GM19452 (cell line): ENCODE data around the gene RIGI.
"Not testable (repeated sequence)": the region's sequence is repeated elsewhere in the genome, so short reads cannot be mapped to it uniquely, and the experiment has no call there.

Experiments
- ATAC-seq: cut with Tn5 transposase; IDR thresholded peaks from one replicate; pipeline ENCODE4 v1.9.1; 2021; ENCODE audit not compliant: unreplicated experiment

RIGI gene

DNA sequence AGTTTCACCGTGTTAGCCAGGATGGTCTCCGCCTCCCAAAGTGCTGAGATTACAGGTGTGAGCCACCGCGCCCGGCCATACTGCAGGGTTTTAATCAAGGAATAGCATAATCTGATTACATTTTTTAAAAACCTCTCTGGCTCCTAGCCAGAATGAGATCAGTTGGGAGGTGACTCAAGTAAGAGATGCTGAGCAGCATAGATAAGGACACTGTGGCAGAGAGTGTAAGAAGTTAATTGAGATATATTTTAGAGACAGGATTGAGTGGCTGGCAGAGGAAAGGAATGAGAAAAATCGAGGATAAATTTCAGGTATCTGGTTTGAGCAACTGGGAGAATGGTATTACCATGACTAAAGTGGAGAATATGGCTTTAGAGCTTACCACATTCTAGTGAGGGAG, 7.3 kb upstream of the RIGI start:
- no peak for ATAC-seq

DNA sequence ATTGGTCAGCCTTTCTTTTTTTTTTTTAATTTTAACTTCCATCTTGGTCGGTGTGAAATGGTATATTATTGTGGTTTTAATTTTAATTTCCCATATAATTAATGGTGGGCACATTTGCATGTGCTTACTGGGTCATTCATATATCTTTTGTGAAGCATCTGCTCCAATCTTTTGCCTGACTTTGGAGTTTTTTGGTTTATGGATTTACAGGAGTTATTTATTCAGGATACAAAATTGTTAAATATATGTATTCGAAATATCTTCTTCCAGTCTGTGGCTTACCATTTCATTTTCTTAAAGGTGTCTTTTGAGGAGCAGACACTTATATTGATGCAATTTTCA, 682 bp upstream of the RIGI start:
- no peak for ATAC-seq

DNA sequence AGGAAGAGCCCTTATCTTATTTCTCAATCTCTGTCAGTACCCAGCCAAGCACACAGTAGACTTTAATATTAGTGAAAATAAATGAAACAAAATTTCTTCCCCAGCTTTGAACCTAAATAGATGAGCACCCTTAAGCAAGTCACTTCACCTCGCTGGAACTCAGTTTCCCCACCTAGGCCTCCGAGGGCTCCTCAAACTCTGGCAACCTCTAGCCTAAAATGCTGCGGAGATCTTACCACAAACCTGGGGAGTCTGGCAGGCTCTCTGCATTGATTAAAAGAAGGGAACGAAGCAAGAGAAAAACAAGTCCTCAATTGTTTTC, 326 bp downstream of the RIGI start:
- ATAC-seq: no peak

DNA sequence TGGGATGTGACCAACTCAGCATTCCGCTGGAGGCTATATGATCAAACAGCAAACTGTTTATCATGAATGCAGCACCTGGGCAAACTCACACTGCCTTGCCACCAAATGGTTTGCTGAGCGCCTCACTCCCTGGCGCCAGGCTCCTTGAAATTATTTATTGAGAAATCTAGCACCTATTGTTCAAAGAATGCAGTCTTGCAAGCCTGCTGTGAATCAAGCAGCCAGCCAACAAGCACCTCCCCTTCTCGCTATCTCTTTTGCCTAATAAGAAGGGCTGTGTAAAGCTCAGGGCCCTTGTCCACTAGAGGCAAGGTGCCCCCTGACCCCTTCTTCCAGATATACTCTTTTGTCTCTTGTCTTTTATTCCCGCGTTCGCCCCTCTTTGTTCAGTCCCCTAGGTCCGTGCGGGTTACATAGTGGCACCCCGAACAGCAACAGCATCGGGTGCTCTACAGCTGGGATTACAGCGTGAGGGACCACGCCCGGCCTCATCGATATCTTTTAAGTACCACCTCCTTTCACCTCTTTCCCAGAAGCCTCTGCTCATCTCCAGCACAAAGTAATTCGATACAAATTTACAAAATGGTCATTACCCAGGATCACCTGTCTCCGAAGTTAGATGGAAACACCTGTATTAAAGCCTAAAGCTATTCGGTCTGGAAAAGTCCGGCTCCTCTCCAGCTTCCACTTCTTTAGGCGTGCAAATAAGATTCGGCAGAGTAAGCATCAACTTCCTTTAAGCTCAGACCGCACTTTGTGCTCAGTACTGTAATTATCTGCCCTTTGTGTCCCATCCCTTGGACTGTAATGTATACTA, 896 bp downstream of the RIGI start:
- peak; percentile 43 for ATAC-seq

DNA sequence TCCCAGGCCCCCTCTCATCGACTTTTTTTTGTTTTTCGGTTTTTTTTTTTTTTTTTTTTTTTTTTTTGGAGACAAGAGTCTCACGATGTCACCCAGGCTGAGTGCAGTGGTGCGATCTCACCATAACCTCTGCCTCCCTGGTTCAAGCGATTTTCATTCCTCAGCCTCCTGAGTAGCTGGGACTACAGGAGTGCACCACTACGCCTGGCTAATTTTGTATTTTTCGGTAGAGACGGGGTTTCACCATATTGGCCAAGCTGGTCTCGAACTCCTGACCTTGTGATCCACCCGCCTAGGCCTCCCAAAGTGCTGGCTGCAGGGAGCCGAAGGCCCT, 1.5 kb downstream of the RIGI start:
- ATAC-seq: not testable (repeated sequence)

DNA sequence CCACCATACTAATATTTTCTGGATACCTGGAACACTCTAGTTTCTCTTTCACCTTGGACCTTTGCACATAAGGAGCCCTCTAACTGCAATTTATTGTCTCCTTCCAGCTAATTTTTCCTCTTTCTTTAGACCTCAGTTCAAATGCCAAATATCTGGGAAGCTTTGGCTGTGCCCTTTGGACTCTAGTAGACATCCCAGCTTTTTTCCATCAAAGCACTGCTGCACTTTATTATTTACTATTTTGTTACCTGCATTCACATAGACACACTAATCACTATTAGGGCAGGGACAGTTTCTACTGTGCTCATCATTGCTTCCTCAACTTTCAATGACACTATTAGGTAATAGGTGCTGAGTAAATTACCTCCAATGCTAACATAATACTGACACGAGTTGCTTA, 2.1 kb downstream of the RIGI start:
- no peak for ATAC-seq

DNA sequence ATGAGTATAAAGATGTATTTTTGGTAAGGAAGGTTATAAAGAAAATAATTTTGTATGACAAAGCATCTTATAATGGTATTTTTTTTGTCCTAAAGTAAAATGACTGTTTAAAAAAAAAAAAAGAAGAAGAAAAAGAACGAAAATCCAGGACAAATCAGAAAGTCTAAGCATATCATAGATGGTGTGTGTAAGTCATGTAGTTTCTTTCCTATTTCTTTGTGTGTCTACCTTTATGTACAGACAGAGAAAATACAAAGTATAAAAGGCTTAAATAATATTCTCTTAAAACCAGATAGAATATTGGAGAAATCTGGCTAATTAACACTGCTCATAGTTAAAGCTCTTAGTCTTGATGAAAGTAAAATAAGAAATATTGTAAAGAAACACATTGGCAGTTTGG, 7.7 kb downstream of the RIGI start:
- ATAC-seq: no peak

DNA sequence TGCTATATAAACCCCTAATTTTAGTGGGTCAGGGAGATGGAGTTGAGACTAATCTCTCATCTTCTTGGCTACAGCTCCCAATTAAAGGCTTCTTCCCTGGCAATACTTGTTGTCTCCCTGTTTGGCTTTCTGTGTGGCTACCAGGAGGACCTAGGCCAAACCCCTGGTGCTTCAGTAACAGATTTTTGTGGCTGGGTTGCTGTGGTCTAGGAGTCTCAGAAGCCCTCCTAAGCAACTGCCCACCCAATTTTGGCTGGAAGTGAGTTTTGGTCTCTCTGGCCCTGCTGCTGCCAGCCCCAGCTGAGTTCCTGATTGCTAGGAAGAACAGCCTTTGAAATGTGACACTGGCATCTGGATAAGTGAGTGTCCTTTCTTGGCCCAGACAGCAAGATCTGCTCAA, 9.8 kb downstream of the RIGI start:
- no peak for ATAC-seq

DNA sequence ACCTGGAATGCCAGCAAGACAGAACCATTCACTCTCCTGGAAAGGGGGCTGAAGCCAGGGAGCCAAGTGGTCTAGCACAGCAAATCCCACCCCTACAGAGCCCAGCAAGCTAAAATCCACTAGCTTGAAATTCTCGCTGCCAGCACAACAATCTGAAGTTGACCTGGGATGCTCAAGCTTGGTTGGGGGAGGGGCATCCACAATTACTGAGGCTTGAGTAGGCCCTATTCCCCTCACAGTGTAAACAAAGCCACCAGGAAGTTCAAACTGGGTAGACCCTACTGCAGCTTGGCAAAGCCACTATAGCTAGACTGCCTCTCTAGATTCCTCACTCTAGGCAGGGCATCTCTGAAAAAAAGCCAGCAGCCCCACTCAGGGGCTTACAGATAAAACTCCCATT, 17.3 kb downstream of the RIGI start:
- ATAC-seq: no peak

DNA sequence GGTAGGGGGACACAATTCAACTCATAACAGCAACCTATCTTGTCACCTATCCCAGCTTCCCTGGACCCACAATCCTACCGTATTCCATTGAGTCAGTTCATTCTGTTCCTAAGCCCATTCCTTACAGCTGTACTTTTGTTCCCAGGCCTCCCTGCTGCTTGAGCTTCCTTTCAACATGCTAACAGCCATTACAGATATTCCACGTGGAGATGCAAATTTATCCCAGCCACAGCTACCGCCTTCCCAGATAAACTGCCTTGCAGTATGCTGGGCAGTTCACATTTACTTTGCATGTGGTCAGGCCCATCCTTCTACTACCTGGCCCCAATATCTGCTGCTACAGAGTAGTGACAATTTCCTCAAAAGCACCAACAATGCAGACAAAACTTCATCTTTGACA, 23.0 kb downstream of the RIGI start:
- ATAC-seq: no peak

DNA sequence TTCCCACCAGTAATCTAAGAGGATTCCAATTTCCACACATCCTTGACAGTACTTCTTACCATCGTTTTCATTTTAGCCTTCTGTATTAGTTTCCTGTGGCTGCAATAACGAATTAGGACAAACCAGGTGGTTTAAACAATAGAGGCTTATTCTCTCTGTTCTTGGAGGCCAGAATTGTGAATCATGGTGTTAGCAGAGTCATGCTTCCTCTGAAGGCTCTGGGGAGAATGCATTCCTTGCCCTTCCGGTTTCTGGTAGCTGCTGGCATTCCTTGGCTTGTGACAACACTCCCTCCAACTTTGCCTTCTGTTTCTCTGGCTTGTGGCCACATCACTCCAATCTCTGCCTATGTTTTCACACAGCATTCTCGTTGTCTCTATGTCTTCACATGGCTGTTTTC, 23.5 kb downstream of the RIGI start:
- ATAC-seq: no peak

DNA sequence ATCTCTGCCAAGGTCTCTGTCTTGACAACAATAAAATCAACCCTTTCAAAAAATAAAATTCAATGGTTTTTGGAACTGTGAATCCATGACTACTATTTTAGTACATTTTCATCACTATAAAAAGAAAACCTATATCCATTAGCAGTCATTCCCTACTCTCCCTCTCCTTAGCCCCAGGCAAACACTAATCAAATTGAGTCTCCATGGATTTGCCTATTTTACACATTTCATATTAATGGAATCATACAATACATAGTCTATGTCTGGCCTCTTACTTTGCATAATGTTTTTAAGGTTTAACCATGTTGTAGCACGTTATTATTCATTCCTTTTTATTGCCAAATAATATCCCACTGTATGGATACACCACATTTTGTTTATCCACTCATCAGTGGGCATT, 24.1 kb downstream of the RIGI start:
- ATAC-seq: no peak

DNA sequence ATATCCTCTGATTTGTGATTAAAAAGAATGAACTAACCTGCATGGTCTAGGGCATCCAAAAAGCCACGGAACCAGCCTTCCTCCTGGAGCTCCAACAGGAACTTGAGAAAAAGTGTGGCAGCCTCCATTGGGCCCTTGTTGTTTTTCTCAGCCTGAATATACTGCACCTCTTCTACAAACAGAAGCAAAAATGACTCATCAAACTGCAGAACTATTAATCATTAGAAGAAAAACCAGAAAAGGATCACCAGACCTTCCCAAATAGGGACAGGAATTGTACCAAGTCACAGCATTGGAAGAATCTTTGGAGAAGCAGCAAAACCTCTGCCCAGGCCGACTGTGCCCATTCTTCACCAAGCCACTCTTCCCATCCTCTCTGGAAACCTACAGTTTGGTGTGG, 25.2 kb downstream of the RIGI start:
- no peak for ATAC-seq

DNA sequence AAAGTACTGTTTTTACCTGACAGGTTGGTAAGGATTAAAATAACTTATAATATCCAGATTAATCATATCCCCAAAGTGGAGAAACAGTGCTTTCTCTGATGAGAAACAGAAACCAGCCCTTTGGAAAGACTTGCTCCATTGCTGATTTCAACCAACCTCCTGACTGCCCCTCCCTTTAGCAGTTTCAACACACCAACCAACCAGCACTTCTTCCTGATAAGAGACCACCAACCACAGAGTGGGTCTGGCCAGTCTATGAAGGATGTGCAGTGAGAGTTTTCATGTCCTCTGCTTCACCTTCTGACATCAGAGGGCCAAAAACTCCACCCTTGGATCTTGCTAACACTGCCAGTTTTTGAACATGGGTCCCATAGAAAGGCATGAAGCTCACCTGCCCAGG, 28.1 kb downstream of the RIGI start:
- no peak for ATAC-seq

DNA sequence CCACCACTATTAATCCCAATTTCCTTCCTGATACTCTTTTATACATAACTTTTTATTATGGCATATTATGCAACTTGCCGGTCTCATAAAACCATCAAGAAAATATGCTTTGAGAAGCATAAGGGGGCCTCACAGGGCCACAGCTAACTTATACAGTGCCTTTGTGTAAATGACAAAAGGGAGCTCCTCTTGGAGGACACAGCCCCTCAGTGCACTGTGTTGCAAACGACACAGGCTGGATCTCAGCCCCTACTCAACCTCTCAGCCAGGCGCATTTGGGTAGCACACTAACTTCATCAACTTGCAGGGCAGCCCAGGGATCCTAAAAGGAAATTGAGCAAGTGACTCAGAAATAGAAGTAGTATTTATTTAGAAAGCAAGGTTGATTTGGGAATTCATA, 35.4 kb downstream of the RIGI start:
- no peak for ATAC-seq

DNA sequence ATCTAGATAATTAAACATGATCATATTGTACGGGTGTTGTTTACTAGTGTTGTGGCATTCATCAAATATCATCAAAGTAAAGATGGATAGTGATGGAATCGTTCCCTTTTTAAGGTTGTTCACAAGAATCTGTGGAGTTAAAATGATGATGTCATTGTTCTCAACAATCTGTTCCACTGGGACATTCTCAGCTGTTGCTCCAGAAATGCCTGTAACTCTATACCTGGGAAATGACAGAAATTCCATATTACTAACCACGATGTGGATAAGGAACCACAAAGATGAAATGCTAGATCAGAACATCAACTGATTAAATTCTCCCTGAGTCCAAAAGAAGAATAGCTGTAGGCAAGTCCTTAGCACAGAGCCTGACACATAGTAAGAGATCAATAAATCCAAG, 38.0 kb downstream of the RIGI start:
- no peak for ATAC-seq

DNA sequence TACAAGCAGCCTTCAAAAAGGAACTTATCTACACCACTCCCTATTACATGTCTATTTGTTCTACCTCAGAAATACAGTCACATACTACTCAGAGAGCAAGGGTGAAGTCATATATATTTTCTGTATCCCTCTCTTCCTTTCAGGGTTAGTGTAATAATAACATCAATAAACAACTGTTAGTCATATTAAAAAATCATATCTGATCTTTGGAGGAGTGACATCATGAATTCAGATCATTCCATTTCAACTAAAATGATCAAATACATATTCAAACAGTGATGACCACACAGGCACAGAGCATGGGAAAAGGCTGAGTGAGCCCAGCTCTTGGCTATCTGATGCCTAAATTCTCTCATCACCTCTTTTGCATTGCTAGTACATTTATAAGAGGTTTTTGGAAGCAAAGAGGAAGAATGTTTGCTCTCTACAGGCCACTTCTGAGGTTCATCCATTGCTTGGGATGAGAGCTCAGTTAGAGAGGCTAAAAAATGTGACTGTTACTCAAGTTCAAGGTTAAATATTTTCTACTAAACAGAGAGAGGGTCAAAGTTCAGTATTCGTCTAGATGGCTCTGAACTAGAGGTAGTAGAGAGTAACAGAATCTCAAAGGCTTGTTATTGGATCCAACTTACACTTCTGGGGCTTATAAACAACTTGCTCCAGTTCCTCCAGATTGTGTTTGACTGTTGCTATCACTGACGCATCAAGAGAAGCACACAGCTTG, 39.0 kb downstream of the RIGI start:
- ATAC-seq: no peak

DNA sequence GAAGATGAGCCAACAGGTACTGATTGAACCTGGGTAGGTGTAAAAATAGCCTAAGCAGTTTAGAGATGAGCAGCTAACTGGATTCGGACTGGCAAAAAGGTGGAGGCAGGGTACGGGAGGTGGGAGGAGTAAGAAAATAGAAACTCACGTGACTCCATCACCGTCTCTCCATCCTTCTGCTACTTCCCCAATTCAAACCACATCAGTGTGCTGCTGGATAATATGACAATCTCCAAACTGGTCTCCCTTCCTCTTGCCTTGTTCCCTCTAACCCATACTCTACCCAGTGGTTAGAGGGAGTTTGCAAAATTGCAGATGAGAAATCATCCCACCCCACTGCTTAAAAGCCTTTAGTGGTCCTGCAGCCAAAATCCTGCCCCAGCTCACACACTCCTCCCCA, 42.7 kb downstream of the RIGI start:
- no peak for ATAC-seq
